ENCODE data around the gene LPCAT2.

DNA sequence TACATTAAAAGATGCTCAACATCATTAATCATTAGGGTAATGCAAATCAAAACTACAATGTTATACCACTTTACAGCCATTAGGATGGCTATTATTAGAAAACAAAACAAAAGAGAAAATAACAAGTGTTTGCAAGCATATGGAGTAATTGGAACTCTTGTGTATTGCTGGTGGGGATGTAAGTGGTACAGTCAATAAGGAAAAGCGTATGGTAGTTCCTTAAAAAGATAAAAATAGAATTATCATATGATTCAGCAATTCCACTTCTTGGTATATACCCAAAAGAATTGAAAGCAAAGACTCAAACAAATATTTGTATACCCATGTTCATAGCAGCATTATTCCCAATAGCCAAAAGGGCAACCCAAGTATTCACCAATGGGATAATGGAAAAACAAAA, 56.2 kb downstream of the LPCAT2 start:
- TF ChIP-seq TAF1 (IDR thresholded peaks at IDR 0.05; ENCODE audit: borderline replicate concordance, low read depth, low read length) (no peak), POLR2A (IDR thresholded peaks at IDR 0.05; ENCODE audit: low read depth, low read length) (no peak), POLR2AphosphoS5 (IDR thresholded peaks at IDR 0.05; ENCODE audit: low read depth, low read length) (no peak)

Measured in GM12892 (cell line).